Caco-2 (cell line): ENCODE data around the gene CMKLR1. TPM values are rescaled to one million over a fixed set of nuclear protein-coding genes. Genes with fewer than 3 reads are reported as not detected.

Experiments used
- BruUV-seq: library from RNA; stranded (reverse); fragments of 400-500 nt; replicated peaks from 2 replicates; lab custom pipeline; 2021; lab: Mats Ljungman, UMichigan
- CTCF ChIA-PET: fragments of 300-600 bp; sonication (Branson Sonifier 250); formaldehyde crosslinking; loops from one replicate; lab custom pipeline; 2022; ENCODE audit warnings: antibody characterized with exemption; lab: Charles Lee
- POLR2A ChIA-PET: fragments of 300-600 bp; sonication (Branson Sonifier 250); formaldehyde crosslinking; loops from one replicate; lab custom pipeline; 2022; ENCODE audit warnings: antibody characterized with exemption; lab: Charles Lee
- DNase-seq, 2 experiments: peaks; one replicate each; pipeline versions ENCODE4 v3.0.0 to v3.0.0-alpha.2; 2020 to 2022
- H3K27me3 ChIP-seq: replicated peaks from 2 replicates; pipeline ENCODE4 v1.6.0; 2011; ENCODE audit warnings: low read length; ENCODE audit not compliant: control insufficient read depth, insufficient read depth
- H3K36me3 ChIP-seq: 2 replicates; pipeline ENCODE4 v1.5.1; 2011; ENCODE audit warnings: low read length; ENCODE audit not compliant: control insufficient read depth, insufficient read depth
- H3K4me1 ChIP-seq: fragments of 250-450 bp; sonication (Bioruptor Pico); 2 replicates; pipeline ENCODE4 v1.5.1; 2020; ENCODE audit warnings: mild to moderate bottlenecking
- H3K4me3 ChIP-seq: 2 replicates; pipeline ENCODE4 v1.5.1; 2011; ENCODE audit warnings: low read depth, mild to moderate bottlenecking, control low read depth, low read length
- H3K9me3 ChIP-seq: fragments of 250-450 bp; sonication (Bioruptor Pico); 2 replicates; pipeline ENCODE4 v1.5.1; 2020; ENCODE audit warnings: mild to moderate bottlenecking, moderate library complexity
- H3K27ac Mint-ChIP-seq: one replicate; pipeline ENCODE4 v1.8.0; 2022; ENCODE audit warnings: mixed read lengths; ENCODE audit not compliant: unreplicated experiment
- H3K27me3 Mint-ChIP-seq: one replicate; pipeline ENCODE4 v1.8.0; 2022; ENCODE audit warnings: mixed read lengths; ENCODE audit not compliant: insufficient read depth, unreplicated experiment
- H3K36me3 Mint-ChIP-seq: one replicate; pipeline ENCODE4 v1.8.0; 2022; ENCODE audit warnings: mild to moderate bottlenecking, mixed read lengths; ENCODE audit not compliant: insufficient read depth, unreplicated experiment
- H3K4me1 Mint-ChIP-seq: one replicate; pipeline ENCODE4 v1.8.0; 2022; ENCODE audit warnings: low read depth, mixed read lengths; ENCODE audit not compliant: unreplicated experiment
- H3K4me3 Mint-ChIP-seq: one replicate; pipeline ENCODE4 v1.8.0; 2022; ENCODE audit warnings: mild to moderate bottlenecking, moderate library complexity, mixed read lengths; ENCODE audit not compliant: unreplicated experiment
- H3K9me3 Mint-ChIP-seq: one replicate; pipeline ENCODE4 v1.8.0; 2022; ENCODE audit warnings: mixed read lengths; ENCODE audit not compliant: unreplicated experiment
- CTCF ChIP-seq, 2 experiments: fragments of 200-600 bp in 1 of 2; IDR thresholded peaks; 1 replicate in 1 of 2; 2 replicates in 1 of 2; pipeline versions ENCODE4 v1.5.1 to v1.8.0; 2011 to 2022; ENCODE audit warnings: antibody characterized with exemption in 1 of 2, control low read depth in 1 of 2, inconsistent platforms in 1 of 2, low read depth in 1 of 2, low read length in 1 of 2, mild to moderate bottlenecking in 1 of 2, moderate library complexity in 1 of 2; ENCODE audit not compliant: insufficient read depth in 1 of 2, severe bottlenecking in 1 of 2, unreplicated experiment in 1 of 2
- intact Hi-C: fragments of 100-400 bp; cut with micrococcal nuclease; formaldehyde crosslinking; loops from one replicate; pipeline ENCODE4 v1.10.0; 2022; ENCODE audit not compliant: unreplicated experiment
- total RNA-seq: library from RNA; stranded (reverse); gene quantifications from 2 replicates; pipeline ENCODE4 v1.2.3, GENCODE V29; 2022

CMKLR1 gene
- total RNA-seq, 1 experiment from 2014 or later, result not detected

- H3K27me3 ChIP-seq, result no peaks in the 10 kb centered on the region
- intact Hi-C loops, result no loop called here
- CTCF ChIA-PET, result interaction anchor here (0.6 kb wide), 1 partner anchor 1147 kb away, joined by 4 read pairs; no protein-coding TSS in a partner anchor
Observed at GRCh38 chr12:108368089-108368488, 29.0 kb upstream of the CMKLR1 start.

GRCh38 chr12:108367436-108367835, 28.3 kb upstream of the CMKLR1 start:
- Mint-ChIP-seq H3K4me3 (no peak overlapping the region), H3K27ac (no peak overlapping the region), H3K4me1 (no peaks in the 10 kb centered on the region), H3K36me3 (no peaks in the 10 kb centered on the region), H3K9me3 (peaks cover 20% of the 10 kb centered on the region), H3K27me3 (peaks cover 9% of the 10 kb centered on the region)
- no peak overlapping the region for H3K4me3 ChIP-seq
- intact Hi-C loops, result no loop called here
- no peak for DNase-seq
- H3K4me1 ChIP-seq, result no peaks in the 10 kb centered on the region
- TF ChIP-seq CTCF (IDR thresholded peaks at IDR 0.05; ENCODE audit: insufficient read depth in 1 of 2, low read depth in 1 of 2, low read length in 1 of 2, severe bottlenecking in 1 of 2, unreplicated experiment in 1 of 2), result no peak
- POLR2A ChIA-PET, result no interaction called here
- no peaks in the 10 kb centered on the region for H3K36me3 ChIP-seq
- CTCF ChIA-PET, result interaction anchor here (0.6 kb wide), 1 partner anchor 1148 kb away, joined by 4 read pairs; no protein-coding TSS in a partner anchor
- H3K9me3 ChIP-seq, result no peaks in the 10 kb centered on the region
- BruUV-seq, result no TSS peak
- no peaks in the 10 kb centered on the region for H3K27me3 ChIP-seq

More at GRCh38 chr12:108368089-108368488, 29.0 kb upstream of the CMKLR1 start:
- Mint-ChIP-seq H3K27ac (no peak overlapping the region), H3K4me3 (no peak overlapping the region), H3K27me3 (peaks cover 12% of the 10 kb centered on the region), H3K36me3 (no peaks in the 10 kb centered on the region), H3K4me1 (no peaks in the 10 kb centered on the region), H3K9me3 (peaks cover 20% of the 10 kb centered on the region)
- Histone ChIP-seq H3K9me3 (no peaks in the 10 kb centered on the region), H3K4me3 (no peak overlapping the region), H3K36me3 (no peaks in the 10 kb centered on the region), H3K4me1 (no peaks in the 10 kb centered on the region)
- no TSS peak for BruUV-seq
- no peak for TF ChIP-seq CTCF (IDR thresholded peaks at IDR 0.05; ENCODE audit: insufficient read depth in 1 of 2, low read depth in 1 of 2, low read length in 1 of 2, severe bottlenecking in 1 of 2, unreplicated experiment in 1 of 2)
- POLR2A ChIA-PET, result no interaction called here
- DNase-seq, result no peak

GRCh38 chr12:108365324-108365723, 26.2 kb upstream of the CMKLR1 start:
- Histone ChIP-seq H3K4me1 (no peaks in the 10 kb centered on the region), H3K9me3 (no peaks in the 10 kb centered on the region), H3K4me3 (no peak overlapping the region), H3K36me3 (no peaks in the 10 kb centered on the region), H3K27me3 (no peaks in the 10 kb centered on the region)
- no TSS peak for BruUV-seq
- DNase-seq, result no peak
- ChIA-PET CTCF (no interaction called here), POLR2A (no interaction called here)
- intact Hi-C loops, result no loop called here
- no peaks in the 10 kb centered on the region for H3K36me3 Mint-ChIP-seq
- no peak for TF ChIP-seq CTCF (IDR thresholded peaks at IDR 0.05; ENCODE audit: insufficient read depth in 1 of 2, low read depth in 1 of 2, low read length in 1 of 2, severe bottlenecking in 1 of 2, unreplicated experiment in 1 of 2)
- peaks cover 4% of the 10 kb centered on the region for H3K27me3 Mint-ChIP-seq
- H3K27ac Mint-ChIP-seq, result no peak overlapping the region
- no peak overlapping the region for H3K4me3 Mint-ChIP-seq
- H3K4me1 Mint-ChIP-seq, result no peaks in the 10 kb centered on the region
- H3K9me3 Mint-ChIP-seq, result peaks cover 16% of the 10 kb centered on the region
